OCI-LY7 (cell line): Measurements from ENCODE around the gene ARHGAP26.

Source experiments
- EZH2phosphoT487 ChIP-seq: fragments of 200-600 bp; sonication (generic); IDR thresholded peaks from 2 replicates; pipeline ENCODE4 v1.6.1; 2018; ENCODE audit warnings: low read depth, borderline replicate concordance, mild to moderate bottlenecking, mixed run types, antibody characterized with exemption, low read length, moderate library complexity, mixed read lengths
- TF ChIP-seq, protein P1 (sequence below): fragments of 200-600 bp; sonication (generic); conservative IDR thresholded peaks from 2 replicates; pipeline ENCODE4 v1.5.1; 2014; ENCODE audit warnings: mild to moderate bottlenecking, antibody characterized with exemption, low read length, moderate library complexity, mixed read lengths

DNA sequence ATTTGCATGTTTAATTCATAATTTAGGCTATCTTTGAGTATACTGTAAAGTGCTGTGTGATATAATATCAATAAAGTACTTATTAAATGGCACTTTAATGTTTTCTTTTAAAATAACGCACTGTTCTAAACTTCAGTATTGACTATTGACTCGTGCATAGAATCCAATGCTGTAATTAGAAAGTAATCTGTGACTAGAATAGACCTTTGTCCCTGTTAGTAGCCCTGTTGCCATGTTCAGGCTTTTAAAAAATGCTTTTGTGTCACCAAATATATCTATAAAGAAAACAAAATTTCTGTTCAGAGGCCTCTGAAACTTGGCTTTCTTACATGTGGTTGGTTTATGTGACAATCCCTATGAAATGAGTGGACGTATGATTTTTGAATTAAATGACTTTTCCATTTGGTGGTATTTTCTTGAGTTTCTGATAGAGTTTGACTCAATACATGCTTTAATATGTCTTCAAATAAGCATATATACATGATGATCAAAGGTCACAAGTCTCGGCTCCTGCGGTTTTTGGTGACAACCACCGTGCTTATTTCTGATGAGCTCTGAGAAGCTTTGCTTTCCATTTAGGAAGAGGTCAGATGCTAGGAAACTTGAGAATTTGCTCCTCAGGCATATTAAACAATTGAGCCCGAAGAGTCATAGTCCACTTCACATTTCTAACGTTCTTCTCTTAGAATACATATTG lies 458.6 kb downstream of the ARHGAP26 start:
- TF ChIP-seq EZH2phosphoT487 = no peak
- TF ChIP-seq, protein P1, sequence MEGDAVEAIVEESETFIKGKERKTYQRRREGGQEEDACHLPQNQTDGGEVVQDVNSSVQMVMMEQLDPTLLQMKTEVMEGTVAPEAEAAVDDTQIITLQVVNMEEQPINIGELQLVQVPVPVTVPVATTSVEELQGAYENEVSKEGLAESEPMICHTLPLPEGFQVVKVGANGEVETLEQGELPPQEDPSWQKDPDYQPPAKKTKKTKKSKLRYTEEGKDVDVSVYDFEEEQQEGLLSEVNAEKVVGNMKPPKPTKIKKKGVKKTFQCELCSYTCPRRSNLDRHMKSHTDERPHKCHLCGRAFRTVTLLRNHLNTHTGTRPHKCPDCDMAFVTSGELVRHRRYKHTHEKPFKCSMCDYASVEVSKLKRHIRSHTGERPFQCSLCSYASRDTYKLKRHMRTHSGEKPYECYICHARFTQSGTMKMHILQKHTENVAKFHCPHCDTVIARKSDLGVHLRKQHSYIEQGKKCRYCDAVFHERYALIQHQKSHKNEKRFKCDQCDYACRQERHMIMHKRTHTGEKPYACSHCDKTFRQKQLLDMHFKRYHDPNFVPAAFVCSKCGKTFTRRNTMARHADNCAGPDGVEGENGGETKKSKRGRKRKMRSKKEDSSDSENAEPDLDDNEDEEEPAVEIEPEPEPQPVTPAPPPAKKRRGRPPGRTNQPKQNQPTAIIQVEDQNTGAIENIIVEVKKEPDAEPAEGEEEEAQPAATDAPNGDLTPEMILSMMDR = no peak
